Loucy (cell line): ENCODE data around the gene PHACTR1.

ENCODE experiments used
- H2AFZ ChIP-seq: fragments of 200-600 bp; sonication (generic); 2 replicates; pipeline ENCODE4 v1.6.0; 2016; ENCODE audit warnings: antibody characterized with exemption, mild to moderate bottlenecking, low read length, moderate library complexity
- H3F3A ChIP-seq: fragments of 200-600 bp; 2 replicates; pipeline ENCODE4 v1.6.0; 2016; ENCODE audit warnings: antibody characterized with exemption, low read depth, mild to moderate bottlenecking
- H3K27me3 ChIP-seq: fragments of 200-600 bp; sonication (generic); 2 replicates; pipeline ENCODE4 v1.6.1; 2014; ENCODE audit warnings: low read length, mild to moderate bottlenecking; ENCODE audit not compliant: insufficient read depth, poor library complexity, severe bottlenecking
- H3K36me3 ChIP-seq: fragments of 200-600 bp; sonication (generic); 2 replicates; pipeline ENCODE4 v1.6.1; 2016; ENCODE audit warnings: low read length; ENCODE audit not compliant: insufficient read depth
- H3K4me1 ChIP-seq: fragments of 200-600 bp; sonication (generic); 2 replicates; pipeline ENCODE4 v1.5.1; 2014; ENCODE audit warnings: low read length, mild to moderate bottlenecking; ENCODE audit not compliant: insufficient read depth, poor library complexity, severe bottlenecking
- H3K4me2 ChIP-seq: fragments of 200-600 bp; sonication (generic); 2 replicates; pipeline ENCODE4 v1.6.0; 2014; ENCODE audit warnings: antibody characterized with exemption, low read length, low read depth, mild to moderate bottlenecking; ENCODE audit not compliant: poor library complexity, severe bottlenecking
- H3K4me3 ChIP-seq: fragments of 200-600 bp; sonication (generic); 2 replicates; pipeline ENCODE4 v1.5.1; 2014; ENCODE audit warnings: low read length, mild to moderate bottlenecking, mixed read lengths; ENCODE audit not compliant: poor library complexity, severe bottlenecking
- H3K79me2 ChIP-seq: fragments of 200-600 bp; sonication (generic); 2 replicates; pipeline ENCODE4 v1.6.1; 2014; ENCODE audit warnings: low read length; ENCODE audit not compliant: insufficient read depth
- H3K9ac ChIP-seq: fragments of 200-600 bp; sonication (generic); 2 replicates; pipeline ENCODE4 v1.6.0; 2014; ENCODE audit warnings: mild to moderate bottlenecking, low read depth, low read length, moderate library complexity; ENCODE audit not compliant: poor library complexity, severe bottlenecking
- H3K9me2 ChIP-seq: fragments of 200-600 bp; sonication (generic); replicated peaks from 2 replicates; pipeline ENCODE4 v1.6.1; 2016; ENCODE audit warnings: low read depth, low read length, mixed read lengths
- H3K9me3 ChIP-seq: fragments of 200-600 bp; sonication (generic); 2 replicates; pipeline ENCODE4 v1.6.1; 2014; ENCODE audit warnings: mild to moderate bottlenecking, antibody characterized with exemption, low read length, low read depth; ENCODE audit not compliant: insufficient read depth
- H4K20me1 ChIP-seq: fragments of 200-600 bp; sonication (generic); 2 replicates; pipeline ENCODE4 v1.6.0; 2014; ENCODE audit warnings: antibody characterized with exemption, low read length, mild to moderate bottlenecking; ENCODE audit not compliant: insufficient read depth, poor library complexity, severe bottlenecking
- EZH2phosphoT487 ChIP-seq: fragments of 200-600 bp; IDR thresholded peaks from 2 replicates; pipeline ENCODE4 v1.6.1; 2018; ENCODE audit warnings: antibody characterized with exemption, mild to moderate bottlenecking, moderate library complexity, borderline replicate concordance
- TF ChIP-seq, protein P1 (sequence below): fragments of 200-600 bp; sonication (generic); conservative IDR thresholded peaks from 2 replicates; pipeline ENCODE4 v1.5.1; 2014; ENCODE audit warnings: mild to moderate bottlenecking, antibody characterized with exemption, low read length

Gene PHACTR1

DNA sequence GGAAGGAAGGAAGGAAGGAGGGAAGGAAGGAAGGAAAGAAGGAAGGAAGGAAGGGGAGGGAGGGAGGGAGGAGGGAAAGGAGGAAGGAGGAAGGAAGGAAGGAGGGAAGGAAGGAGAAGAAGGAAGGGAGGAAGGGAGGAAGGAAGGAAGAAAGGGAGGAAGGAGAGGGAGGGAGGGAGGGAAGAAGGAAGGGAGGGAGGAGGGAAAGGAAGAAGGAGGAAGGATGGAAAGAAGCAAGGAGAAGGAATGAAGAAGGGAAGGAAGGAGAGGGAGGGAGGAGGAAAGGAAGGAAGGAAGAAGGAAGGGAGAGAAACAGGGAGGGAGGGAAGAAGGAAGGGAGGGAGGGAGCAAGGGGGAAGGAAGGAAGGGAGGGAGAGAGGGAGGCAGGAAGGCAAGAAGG is 204.9 kb downstream of the PHACTR1 start:
- no peak overlapping the region for H3K4me3 ChIP-seq
- no peak overlapping the region for H3K4me2 ChIP-seq
- H2AFZ ChIP-seq = no peak overlapping the region
- no peaks in the 10 kb centered on the region for H3K36me3 ChIP-seq
- H3K9ac ChIP-seq = no peak overlapping the region
- H3K4me1 ChIP-seq = no peaks in the 10 kb centered on the region
- no peaks in the 10 kb centered on the region for H4K20me1 ChIP-seq
- no peaks in the 10 kb centered on the region for H3K79me2 ChIP-seq
- no peaks in the 10 kb centered on the region for H3K27me3 ChIP-seq
- H3F3A ChIP-seq = no peaks in the 10 kb centered on the region
- H3K9me2 ChIP-seq = no peaks in the 10 kb centered on the region
- TF ChIP-seq, protein P1, sequence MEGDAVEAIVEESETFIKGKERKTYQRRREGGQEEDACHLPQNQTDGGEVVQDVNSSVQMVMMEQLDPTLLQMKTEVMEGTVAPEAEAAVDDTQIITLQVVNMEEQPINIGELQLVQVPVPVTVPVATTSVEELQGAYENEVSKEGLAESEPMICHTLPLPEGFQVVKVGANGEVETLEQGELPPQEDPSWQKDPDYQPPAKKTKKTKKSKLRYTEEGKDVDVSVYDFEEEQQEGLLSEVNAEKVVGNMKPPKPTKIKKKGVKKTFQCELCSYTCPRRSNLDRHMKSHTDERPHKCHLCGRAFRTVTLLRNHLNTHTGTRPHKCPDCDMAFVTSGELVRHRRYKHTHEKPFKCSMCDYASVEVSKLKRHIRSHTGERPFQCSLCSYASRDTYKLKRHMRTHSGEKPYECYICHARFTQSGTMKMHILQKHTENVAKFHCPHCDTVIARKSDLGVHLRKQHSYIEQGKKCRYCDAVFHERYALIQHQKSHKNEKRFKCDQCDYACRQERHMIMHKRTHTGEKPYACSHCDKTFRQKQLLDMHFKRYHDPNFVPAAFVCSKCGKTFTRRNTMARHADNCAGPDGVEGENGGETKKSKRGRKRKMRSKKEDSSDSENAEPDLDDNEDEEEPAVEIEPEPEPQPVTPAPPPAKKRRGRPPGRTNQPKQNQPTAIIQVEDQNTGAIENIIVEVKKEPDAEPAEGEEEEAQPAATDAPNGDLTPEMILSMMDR = no peak
- no peak for TF ChIP-seq EZH2phosphoT487
- no peaks in the 10 kb centered on the region for H3K9me3 ChIP-seq

DNA sequence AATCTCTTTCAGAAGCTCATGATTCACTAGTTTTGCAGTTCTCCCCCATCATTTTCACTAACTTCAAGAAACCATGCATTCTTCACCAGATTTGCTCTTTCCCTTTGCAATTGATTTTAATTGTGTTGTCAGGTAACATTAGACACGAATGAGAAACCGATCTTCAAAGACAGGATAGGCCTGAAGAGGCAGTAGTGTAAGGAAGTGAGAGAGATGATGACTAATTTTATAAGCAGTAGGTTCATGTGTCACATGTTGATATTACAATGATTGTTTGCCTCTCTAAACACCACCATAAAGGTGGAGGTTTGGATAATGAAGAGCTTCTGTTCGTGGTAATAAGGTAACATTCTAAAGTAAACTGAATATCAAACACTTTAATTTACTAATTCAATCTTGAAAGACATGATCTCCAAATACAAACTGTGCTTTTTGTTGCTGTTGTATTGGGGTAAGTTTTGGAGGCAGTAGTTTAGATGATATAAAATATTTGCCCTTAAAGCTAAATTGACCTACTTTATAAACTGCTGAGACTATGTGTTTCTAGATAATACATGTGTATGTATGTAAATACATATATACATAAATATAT is 207.2 kb downstream of the PHACTR1 start:
- Histone ChIP-seq H3K9me3 (no peaks in the 10 kb centered on the region), H3K9me2 (no peaks in the 10 kb centered on the region), H3K4me2 (no peak overlapping the region), H4K20me1 (no peaks in the 10 kb centered on the region), H3K4me1 (no peaks in the 10 kb centered on the region), H3K36me3 (no peaks in the 10 kb centered on the region), H3K79me2 (no peaks in the 10 kb centered on the region), H3F3A (no peaks in the 10 kb centered on the region), H2AFZ (no peak overlapping the region), H3K9ac (no peak overlapping the region), H3K27me3 (no peaks in the 10 kb centered on the region), H3K4me3 (no peak overlapping the region)
- no peak for TF ChIP-seq EZH2phosphoT487
- TF ChIP-seq, protein P1 = no peak

DNA sequence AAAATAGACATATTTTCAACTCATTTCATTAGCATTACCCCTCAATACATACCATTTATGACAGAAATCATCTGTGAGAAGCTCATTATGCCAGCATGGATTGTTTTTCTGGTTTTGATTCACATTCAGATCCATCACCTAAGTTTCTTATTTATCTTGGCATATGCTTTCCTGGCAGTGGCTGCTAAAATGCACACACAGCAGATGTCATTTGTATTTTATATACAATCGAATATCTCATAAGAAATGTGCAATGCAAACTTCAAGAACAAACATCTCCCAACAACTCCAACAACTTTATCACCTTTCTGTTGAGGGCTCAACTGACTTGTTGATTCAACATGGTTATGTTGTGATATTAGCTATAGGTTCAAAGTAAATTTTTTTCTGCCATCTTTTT is 208.3 kb downstream of the PHACTR1 start:
- Histone ChIP-seq H3K36me3 (no peaks in the 10 kb centered on the region), H3K9me2 (no peaks in the 10 kb centered on the region), H3K4me1 (no peaks in the 10 kb centered on the region), H3K4me2 (no peak overlapping the region), H3K27me3 (no peaks in the 10 kb centered on the region), H3K9me3 (no peaks in the 10 kb centered on the region), H4K20me1 (no peaks in the 10 kb centered on the region), H3K79me2 (no peaks in the 10 kb centered on the region), H3F3A (no peaks in the 10 kb centered on the region), H3K4me3 (no peak overlapping the region), H2AFZ (no peak overlapping the region), H3K9ac (no peak overlapping the region)
- TF ChIP-seq, protein P1 = no peak
- no peak for TF ChIP-seq EZH2phosphoT487
